Measurements from ENCODE around the gene SNX10. TPM values are rescaled to one million over a fixed set of nuclear protein-coding genes. Genes with fewer than 3 reads are reported as not detected.

SNX10 gene
- total and polyA plus RNA-seq, 2 of the 8 experiments (the other 6 are each of a cell fraction or from before 2014, with no cell fraction given): 4.4 to 9.6 TPM

DNA sequence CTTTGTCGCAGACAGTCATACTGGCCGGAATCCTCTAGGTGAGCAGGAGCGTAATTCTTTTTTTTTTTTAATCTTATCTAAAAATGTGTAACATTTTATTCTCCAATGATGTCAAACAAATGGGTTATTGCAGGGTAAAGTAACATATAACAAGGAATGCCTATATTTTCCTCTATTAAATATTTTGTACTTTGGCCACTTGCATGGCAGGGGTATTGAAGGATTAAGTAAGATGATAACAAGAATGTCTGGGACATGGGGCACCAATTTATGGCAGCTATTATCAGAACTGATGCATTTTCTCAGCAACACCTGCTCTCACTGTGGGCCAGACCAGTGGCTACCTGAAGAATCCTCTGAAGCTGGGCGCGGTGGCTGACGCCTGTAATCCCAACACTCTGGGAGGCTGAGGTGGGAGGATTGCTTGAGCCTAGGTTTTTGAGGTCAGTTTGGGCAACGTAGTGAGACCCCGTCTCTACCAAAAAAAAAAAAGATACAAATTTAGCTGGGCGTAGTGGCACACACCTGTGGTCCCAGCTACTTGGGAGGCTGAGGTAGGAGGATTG lies 24.0 kb upstream of the SNX10 start:
- no peak for FAIRE-seq
- no peak for TF ChIP-seq RXRA (IDR thresholded peaks at IDR 0.05; ENCODE audit: insufficient read depth, low read depth, low read length)
- TF ChIP-seq JUN (IDR thresholded peaks at IDR 0.05; ENCODE audit: low read depth, low read length): no peak
- no peak for TF ChIP-seq SIX5 (IDR thresholded peaks at IDR 0.05; ENCODE audit: low read depth, low read length)
- no peak for TF ChIP-seq CHD1 (IDR thresholded peaks at IDR 0.05; ENCODE audit: low read depth, low read length)
- no peak for TF ChIP-seq POU5F1 (IDR thresholded peaks at IDR 0.05; ENCODE audit: low read depth, low read length)
- no peak for TF ChIP-seq CREB1 (IDR thresholded peaks at IDR 0.05)
- no peak for TF ChIP-seq HDAC2 (IDR thresholded peaks at IDR 0.05; ENCODE audit: borderline replicate concordance in 1 of 2, low read depth in 2 of 2, low read length in 2 of 2)
- no peak for TF ChIP-seq RAD21 (IDR thresholded peaks at IDR 0.05 in 1 of 2, conservative IDR thresholded peaks at IDR 0.05 in 1 of 2; ENCODE audit: low read depth in 2 of 2, low read length in 2 of 2)
- TF ChIP-seq, protein P1, sequence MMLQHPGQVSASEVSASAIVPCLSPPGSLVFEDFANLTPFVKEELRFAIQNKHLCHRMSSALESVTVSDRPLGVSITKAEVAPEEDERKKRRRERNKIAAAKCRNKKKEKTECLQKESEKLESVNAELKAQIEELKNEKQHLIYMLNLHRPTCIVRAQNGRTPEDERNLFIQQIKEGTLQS (IDR thresholded peaks at IDR 0.05; ENCODE audit: insufficient read depth, low read depth, low read length): no peak
- no peak for TF ChIP-seq PHF8 (conservative IDR thresholded peaks at IDR 0.05; ENCODE audit: low read depth, low read length)
- TF ChIP-seq CTBP2 (IDR thresholded peaks at IDR 0.05; ENCODE audit: borderline replicate concordance, insufficient read depth, insufficient read length, low read length): no peak
- H3K79me1 ChIP-seq (ENCODE audit: low read depth, low read length): no peaks in the 10 kb centered on the region
- no peak overlapping the region for H2AFZ ChIP-seq (ENCODE audit: low read length)
- ChIA-PET POLR2A (ENCODE audit: partially characterized antibody) (no interaction called here), CTCF (ENCODE audit: partially characterized antibody) (interaction anchor here (1.2 kb wide), 1 partner anchor 23 kb away, joined by 3 read pairs; no protein-coding TSS in a partner anchor)
- H3K23me2 ChIP-seq (ENCODE audit: low read depth, low read length): no peaks in the 10 kb centered on the region
- H3K56ac ChIP-seq (replicated peaks; ENCODE audit: insufficient read length, low read depth, low read length): no peak overlapping the region
- H4K8ac ChIP-seq (ENCODE audit: extremely low read depth, insufficient read depth, low read length): no peak overlapping the region
- no peak overlapping the region for H3K4ac ChIP-seq (replicated peaks; ENCODE audit: insufficient read length, low read depth, low read length)
- H3K27ac ChIP-seq (ENCODE audit: low read depth, low read length): no peak overlapping the region
- H2BK20ac ChIP-seq (ENCODE audit: low read length): no peak overlapping the region
- no peak overlapping the region for H3K4me3 ChIP-seq (ENCODE audit: extremely low read depth in 1 of 4, insufficient read depth in 2 of 4, low read depth in 3 of 4, low read length in 4 of 4)
- H3K4me1 ChIP-seq (replicated peaks in 1 of 4; ENCODE audit: control insufficient read depth in 3 of 4, insufficient read depth in 4 of 4, low read length in 3 of 4): no peaks in the 10 kb centered on the region
- WGBS, 2 experiments (ENCODE audit: extremely low coverage in 1 of 2, insufficient coverage in 1 of 2, insufficient read length in 1 of 2, insufficient replicate concordance in 2 of 2, low coverage in 1 of 2, low lambda C conversion rate in 2 of 2, missing lambda C conversion rate in 1 of 2): 88% methylated on average over 7 of the region's 9 CpGs; no CpG with 5 or more reads in 1 of the 2 experiments
- no peak overlapping the region for H2BK12ac ChIP-seq (ENCODE audit: low read depth, low read length)
- H3K23ac ChIP-seq (ENCODE audit: insufficient read length): no peak overlapping the region
- H3K9me3 ChIP-seq (ENCODE audit: insufficient read depth in 2 of 2, low read depth in 1 of 2, low read length in 1 of 2): peaks cover 14 to 16% of the 10 kb centered on the region in 2 experiments
- H4K5ac ChIP-seq (ENCODE audit: insufficient read length, low read depth, low read length): no peak overlapping the region
- H2AK5ac ChIP-seq (ENCODE audit: low read depth, low read length): no peak overlapping the region
- H3K9ac ChIP-seq (replicated peaks in 1 of 4; ENCODE audit: extremely low read depth in 1 of 4, low read depth in 3 of 4, low read length in 3 of 4): no peak overlapping the region
- no peaks in the 10 kb centered on the region for H4K20me1 ChIP-seq (replicated peaks in 1 of 2; ENCODE audit: control insufficient read depth in 1 of 2, insufficient read depth in 2 of 2, low read length in 2 of 2)
- no peak overlapping the region for H3K14ac ChIP-seq (ENCODE audit: insufficient read length)
- peaks cover 0 to 4% (median 0%) of the 10 kb centered on the region in 4 experiments; a peak in 2 of 8 replicates for H3K36me3 ChIP-seq (ENCODE audit: control insufficient read depth in 2 of 4, insufficient read depth in 4 of 4, low read length in 3 of 4)
- no peak overlapping the region for H2BK5ac ChIP-seq (ENCODE audit: low read depth, low read length)
- H3K18ac ChIP-seq (ENCODE audit: extremely low read depth, low read length): no peak overlapping the region
- H3K4me2 ChIP-seq (ENCODE audit: insufficient read depth in 1 of 2, low read depth in 2 of 2, low read length in 2 of 2): no peak overlapping the region
- H4K91ac ChIP-seq (replicated peaks; ENCODE audit: insufficient read length, low read length): no peak overlapping the region
- no peak overlapping the region for H2BK120ac ChIP-seq (replicated peaks; ENCODE audit: low read depth, low read length)
- no peaks in the 10 kb centered on the region for H3K79me2 ChIP-seq (ENCODE audit: control insufficient read depth in 1 of 2, insufficient read depth in 2 of 2, low read length in 2 of 2)
- H2BK15ac ChIP-seq (ENCODE audit: low read length): no peak overlapping the region
- DNase-seq (ENCODE audit: low read depth in 1 of 2, low spot score in 2 of 2): no peak
- no peaks in the 10 kb centered on the region for H3K27me3 ChIP-seq (replicated peaks in 1 of 4; ENCODE audit: control insufficient read depth in 3 of 4, extremely low read depth in 1 of 4, insufficient read depth in 3 of 4, low read length in 3 of 4)

Data from H1 (cell line).